RWPE1 (cell line): Measurements from ENCODE around the gene MEIS2.

Experiments used
- CTCF ChIA-PET: fragments of 350-600 bp; sonication (Branson Sonifier 250); formaldehyde crosslinking; extraction: SDS; loops from one replicate; lab custom pipeline; 2021; lab: Yijun Ruan, JAX
- POLR2A ChIA-PET: fragments of 400-600 bp; formaldehyde crosslinking; extraction: SDS; loops from one replicate; lab custom pipeline; 2020; ENCODE audit warnings: antibody characterized with exemption; ENCODE audit not compliant: low non-redundant PET; lab: Yijun Ruan, JAX
- DNase-seq: peaks from one replicate; pipeline ENCODE4 v3.0.0; 2012; ENCODE audit warnings: low spot score
- H3K27ac ChIP-seq: fragments of 450-650 bp; 2 replicates; pipeline ENCODE4 v1.5.1; 2017
- TF ChIP-seq, protein P1 (sequence below): fragments of 450-650 bp; conservative IDR thresholded peaks from 2 replicates; pipeline ENCODE4 v1.5.1; 2017; ENCODE audit warnings: low read depth, mild to moderate bottlenecking

MEIS2 gene

DNA sequence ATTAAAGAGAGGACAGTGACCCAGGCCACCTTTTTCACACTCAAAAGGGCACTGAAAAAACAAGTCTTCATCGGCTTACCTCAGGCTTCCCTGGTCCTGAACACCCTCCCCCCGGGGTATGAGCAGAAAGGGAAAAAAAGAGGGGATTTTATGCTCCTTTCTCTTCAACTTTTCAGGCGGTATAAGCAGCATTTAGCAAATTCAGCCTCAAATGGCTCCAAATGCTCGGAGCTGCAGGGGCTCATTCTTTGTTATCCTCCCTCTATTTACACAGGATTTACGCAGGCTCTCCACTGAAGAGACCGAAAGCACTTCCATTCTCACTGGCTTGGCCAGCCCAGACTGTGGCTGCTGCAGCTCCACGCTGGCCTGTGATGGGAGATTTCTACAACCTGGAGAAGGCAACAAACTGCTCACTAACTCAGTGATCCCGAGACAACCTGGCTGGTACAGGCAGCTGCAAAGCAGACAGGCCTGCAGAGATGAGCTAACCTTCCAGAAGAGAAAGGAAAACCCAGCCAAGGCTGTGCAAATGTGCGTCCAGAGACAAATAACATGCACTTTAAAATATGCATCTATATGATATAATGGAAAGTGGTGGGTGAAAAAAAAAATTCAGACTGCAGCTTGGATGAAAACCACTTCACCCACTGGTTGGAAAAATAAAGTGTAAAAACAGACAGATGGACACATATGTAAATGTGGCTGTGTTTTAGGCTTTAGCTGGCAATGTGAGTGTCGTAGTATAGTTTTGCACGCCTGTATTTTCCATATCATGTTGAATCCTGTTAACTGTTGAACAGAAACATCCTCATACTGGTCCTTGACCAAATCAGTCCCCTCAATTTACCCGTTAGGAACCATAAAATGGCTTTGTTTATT lies 54.2 kb downstream of the MEIS2 start:
- no peak overlapping the region for H3K27ac ChIP-seq
- no peak for DNase-seq
- TF ChIP-seq, protein P1, sequence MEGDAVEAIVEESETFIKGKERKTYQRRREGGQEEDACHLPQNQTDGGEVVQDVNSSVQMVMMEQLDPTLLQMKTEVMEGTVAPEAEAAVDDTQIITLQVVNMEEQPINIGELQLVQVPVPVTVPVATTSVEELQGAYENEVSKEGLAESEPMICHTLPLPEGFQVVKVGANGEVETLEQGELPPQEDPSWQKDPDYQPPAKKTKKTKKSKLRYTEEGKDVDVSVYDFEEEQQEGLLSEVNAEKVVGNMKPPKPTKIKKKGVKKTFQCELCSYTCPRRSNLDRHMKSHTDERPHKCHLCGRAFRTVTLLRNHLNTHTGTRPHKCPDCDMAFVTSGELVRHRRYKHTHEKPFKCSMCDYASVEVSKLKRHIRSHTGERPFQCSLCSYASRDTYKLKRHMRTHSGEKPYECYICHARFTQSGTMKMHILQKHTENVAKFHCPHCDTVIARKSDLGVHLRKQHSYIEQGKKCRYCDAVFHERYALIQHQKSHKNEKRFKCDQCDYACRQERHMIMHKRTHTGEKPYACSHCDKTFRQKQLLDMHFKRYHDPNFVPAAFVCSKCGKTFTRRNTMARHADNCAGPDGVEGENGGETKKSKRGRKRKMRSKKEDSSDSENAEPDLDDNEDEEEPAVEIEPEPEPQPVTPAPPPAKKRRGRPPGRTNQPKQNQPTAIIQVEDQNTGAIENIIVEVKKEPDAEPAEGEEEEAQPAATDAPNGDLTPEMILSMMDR, result no peak
- POLR2A ChIA-PET, result interaction anchor here (0.6 kb wide), 1 partner anchor 330 kb away, joined by 3 read pairs; no protein-coding TSS in a partner anchor
- CTCF ChIA-PET, result interaction anchor here (0.7 kb wide), 1 partner anchor 145 kb away, joined by 6 read pairs; no protein-coding TSS in a partner anchor

DNA sequence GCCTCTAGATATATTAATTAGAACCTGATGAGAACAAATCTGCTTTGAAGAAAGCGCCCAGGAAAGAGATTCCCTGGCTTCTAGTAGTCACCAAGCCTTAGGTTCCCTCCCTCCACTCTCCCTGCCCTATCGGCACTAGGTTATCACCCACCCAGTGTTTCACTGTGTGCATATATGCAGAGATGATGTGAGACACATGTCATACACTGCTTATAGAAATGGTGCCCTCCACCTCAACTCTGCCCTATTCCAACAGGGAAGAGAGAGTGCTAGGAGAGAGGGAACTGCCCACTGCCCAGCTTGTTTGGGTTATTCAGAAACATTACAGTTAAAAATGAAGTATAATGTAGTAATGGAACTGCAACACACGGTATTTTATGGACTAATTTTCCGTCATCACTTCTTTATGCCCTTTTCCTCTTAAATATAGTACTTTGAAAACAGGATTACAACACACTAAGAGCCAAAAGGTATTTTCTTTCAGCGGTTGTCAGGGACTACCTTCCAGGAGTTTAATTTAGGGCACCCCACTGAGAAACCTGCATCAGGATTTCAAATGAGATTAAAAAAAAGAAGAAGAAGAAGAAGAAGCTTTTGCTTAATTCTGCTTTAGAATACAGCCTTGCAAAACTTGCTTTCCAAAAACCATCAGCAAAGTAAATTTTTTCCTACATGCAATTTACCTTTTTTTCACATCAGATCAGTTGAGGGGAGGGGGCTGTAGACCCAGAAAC lies 55.3 kb downstream of the MEIS2 start:
- TF ChIP-seq, protein P1, result no peak
- ChIA-PET POLR2A (no interaction called here), CTCF (no interaction called here)
- DNase-seq, result no peak
- H3K27ac ChIP-seq, result no peak overlapping the region

DNA sequence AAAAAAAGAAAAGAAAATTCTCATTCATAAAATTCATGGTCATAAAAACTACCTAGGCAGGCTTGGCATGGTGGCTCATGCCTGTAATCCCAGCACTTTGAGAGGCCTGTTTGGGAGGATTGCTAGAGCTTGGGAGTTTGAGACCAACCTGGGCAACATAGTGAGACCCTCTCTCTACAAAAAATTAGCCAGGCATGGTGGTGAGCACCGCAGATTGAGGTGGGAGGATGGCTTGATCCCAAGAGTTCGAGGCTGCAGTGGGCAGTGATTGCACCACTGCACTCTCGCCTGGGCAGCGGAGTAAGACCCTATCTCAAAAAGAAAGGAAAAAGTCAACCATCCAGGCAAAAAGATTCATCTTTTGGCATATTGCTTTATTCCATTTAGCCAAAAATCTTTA lies 58.5 kb downstream of the MEIS2 start:
- ChIA-PET POLR2A (no interaction called here), CTCF (no interaction called here)
- H3K27ac ChIP-seq, result no peak overlapping the region

DNA sequence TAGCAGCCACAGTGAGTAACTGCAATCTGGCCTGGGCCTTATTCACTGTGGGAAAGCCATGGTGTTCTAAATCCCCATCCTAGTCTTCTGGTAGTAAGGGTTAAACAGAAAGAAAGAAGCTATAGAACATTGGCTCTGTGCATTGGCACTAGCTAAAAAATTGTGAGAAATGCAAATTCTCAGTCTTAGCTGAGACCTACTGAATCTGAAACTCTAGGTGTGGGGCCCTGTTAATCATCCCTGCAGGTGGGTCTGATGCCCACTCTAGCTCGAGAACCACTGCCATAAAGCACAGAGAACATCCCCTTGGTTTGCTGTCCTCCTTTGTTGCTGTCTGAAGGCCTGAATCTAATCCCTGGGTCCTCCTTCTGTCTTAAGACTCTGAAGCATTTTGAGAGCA lies 59.3 kb downstream of the MEIS2 start:
- TF ChIP-seq, protein P1, result no peak
- ChIA-PET CTCF (interaction anchor here (0.6 kb wide), 1 partner anchor 222 kb away, joined by 3 read pairs; no protein-coding TSS in a partner anchor), POLR2A (no interaction called here)
- no peak overlapping the region for H3K27ac ChIP-seq
- DNase-seq, result no peak

More for the DNA sequence above, 58.5 kb downstream of the MEIS2 start:
- DNase-seq, result no peak
- TF ChIP-seq, protein P1, result no peak

DNA sequence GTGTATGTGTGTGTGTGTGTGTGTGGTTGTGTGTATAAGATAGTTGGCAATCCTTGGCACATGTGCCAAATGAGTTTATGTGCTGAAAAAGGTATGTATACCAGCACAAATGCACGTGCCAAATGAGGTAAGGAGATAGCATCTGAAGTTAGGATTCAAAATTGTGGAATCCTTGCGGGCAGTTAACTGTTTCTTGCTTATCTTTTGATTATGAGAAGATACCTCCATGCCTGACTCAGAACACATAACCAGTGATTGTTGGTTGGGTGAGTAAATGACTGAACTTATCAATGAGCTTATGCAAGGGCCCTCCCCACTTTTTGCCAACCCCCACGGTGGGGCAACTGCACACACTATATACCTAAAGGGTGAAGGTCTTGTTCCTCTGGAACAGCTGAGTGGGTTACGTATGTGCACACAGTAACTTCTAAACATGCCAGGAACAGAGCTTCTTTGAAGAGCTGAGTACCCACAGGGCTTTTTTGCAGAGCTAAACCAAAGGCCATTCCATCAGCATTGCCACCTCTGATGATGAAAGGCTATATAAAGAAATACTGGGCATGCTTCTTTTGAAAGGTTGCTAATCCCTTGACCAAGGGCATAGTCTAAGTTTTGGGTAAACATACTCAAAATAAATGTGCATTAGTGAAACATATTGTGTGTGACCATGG lies 60.1 kb downstream of the MEIS2 start:
- H3K27ac ChIP-seq, result no peak overlapping the region
- no peak for DNase-seq
- POLR2A ChIA-PET, result no interaction called here
- CTCF ChIA-PET, result interaction anchor here (0.6 kb wide), 1 partner anchor 223 kb away, joined by 3 read pairs; no protein-coding TSS in a partner anchor
- TF ChIP-seq, protein P1, result no peak

DNA sequence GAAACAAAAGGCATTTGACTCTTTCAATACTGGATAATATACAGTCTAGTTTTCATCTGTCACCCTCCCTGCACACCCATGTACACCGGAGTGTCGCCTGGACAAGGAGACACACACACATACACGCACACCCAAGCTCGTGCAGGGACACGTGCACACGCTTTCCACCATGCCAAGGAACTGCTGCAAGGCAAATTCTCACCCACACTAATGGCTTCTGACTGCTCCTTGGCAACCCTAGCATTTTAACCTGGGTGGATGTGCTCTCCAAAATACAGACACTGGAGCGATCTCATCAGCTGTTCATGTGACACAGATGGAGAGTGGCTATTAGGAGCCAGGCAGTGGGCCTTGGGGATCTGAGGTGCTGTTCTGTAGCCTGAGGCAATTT lies 61.6 kb downstream of the MEIS2 start:
- DNase-seq, result no peak
- TF ChIP-seq, protein P1, result no peak
- no peak overlapping the region for H3K27ac ChIP-seq
- CTCF ChIA-PET, result interaction anchor here (0.6 to 0.7 kb wide), 3 partner anchors 145 to 1001 kb away, joined by 3 read pairs; no protein-coding TSS in a partner anchor
- POLR2A ChIA-PET, result no interaction called here
